Cardiac muscle cell (in vitro differentiated cells and primary cell): ENCODE results near the gene CEACAM19. TPM values are rescaled to one million over a fixed set of nuclear protein-coding genes. Genes with fewer than 3 reads are reported as not detected.
"Not testable (repeated sequence)": the region's sequence is repeated elsewhere in the genome, so short reads cannot be mapped to it uniquely, and the experiment has no call there.

Experiments
- DNase-seq, 2 donors: peaks; one replicate each; pipeline versions ENCODE4 v3.0.0 to v3.0.0-alpha.2; 2010 to 2017; ENCODE audit warnings: low read depth in 1 of 2, low spot score in 1 of 2
- H3K27ac ChIP-seq: fragments of 200-600 bp; sonication (generic); 2 replicates; pipeline ENCODE4 v1.5.1; 2016
- H3K27me3 ChIP-seq: fragments of 200-600 bp; sonication (generic); 2 replicates; pipeline ENCODE4 v1.6.0; 2016; ENCODE audit warnings: control low read depth
- H3K36me3 ChIP-seq: fragments of 200-600 bp; sonication (generic); 2 replicates; pipeline ENCODE4 v1.5.1; 2016; ENCODE audit warnings: control low read depth
- H3K4me1 ChIP-seq: fragments of 200-600 bp; sonication (generic); 2 replicates; pipeline ENCODE4 v1.8.1; 2017; ENCODE audit warnings: low read depth, mild to moderate bottlenecking, mixed run types
- H3K4me3 ChIP-seq: fragments of 200-600 bp; sonication (generic); 2 replicates; pipeline ENCODE4 v1.5.1; 2016; ENCODE audit warnings: mild to moderate bottlenecking
- H3K9me3 ChIP-seq: fragments of 200-600 bp; sonication (generic); 2 replicates; pipeline ENCODE4 v1.5.1; 2017; ENCODE audit warnings: low read depth, mild to moderate bottlenecking, control low read depth
- CTCF ChIP-seq: IDR thresholded peaks from 2 replicates; pipeline ENCODE4 v1.5.1; 2012; ENCODE audit warnings: low read depth, mild to moderate bottlenecking, low read length
- polyA plus RNA-seq: library from polyadenylated mRNA; unstranded; fragments of >200 nt; fragmentation: Nextera tagmentation; extraction: Ambion mirVana; gene quantifications from 2 replicates; pipeline ENCODE4 v1.2.1, GENCODE V29; 2016
- total RNA-seq: library from RNA; depleted of rRNA; stranded (reverse); fragments of >200 nt; gene quantifications from 2 replicates; pipeline ENCODE4 v1.2.3, GENCODE V29; 2016

CEACAM19 gene
- total and polyA plus RNA-seq, 2 experiments from 2014 or later = 4.3 to 8.4 TPM

- TF ChIP-seq CTCF = no peak
- Histone ChIP-seq H3K9me3 (no peaks in the 10 kb centered on the region), H3K27me3 (no peaks in the 10 kb centered on the region), H3K4me3 (no peak overlapping the region), H3K27ac (no peak overlapping the region), H3K36me3 (no peaks in the 10 kb centered on the region), H3K4me1 (no peaks in the 10 kb centered on the region)
- no peak for DNase-seq
These were observed 11.5 kb downstream of the CEACAM19 start for GRCh38 chr19:44682807-44683206.

GRCh38 chr19:44683434-44684210, 12.3 kb downstream of the CEACAM19 start:
- no peak overlapping the region for H3K27ac ChIP-seq
- no peak for TF ChIP-seq CTCF
- no peaks in the 10 kb centered on the region for H3K27me3 ChIP-seq
- H3K4me3 ChIP-seq = no peak overlapping the region
- no peaks in the 10 kb centered on the region for H3K9me3 ChIP-seq
- H3K4me1 ChIP-seq = no peaks in the 10 kb centered on the region
- DNase-seq = no peak
- no peaks in the 10 kb centered on the region for H3K36me3 ChIP-seq

GRCh38 chr19:44684396-44684795, 13.1 kb downstream of the CEACAM19 start:
- H3K4me3 ChIP-seq, H3K9me3 ChIP-seq: not testable (repeated sequence)

GRCh38 chr19:44684892-44685863, 13.9 kb downstream of the CEACAM19 start:
- peak in 1 of 2 donors; percentile 93 for DNase-seq
- no peak for TF ChIP-seq CTCF
- H3K27ac ChIP-seq = peak overlapping the region; percentile 48
- H3K36me3 ChIP-seq = no peaks in the 10 kb centered on the region
- no peaks in the 10 kb centered on the region for H3K4me1 ChIP-seq
- no peak overlapping the region for H3K4me3 ChIP-seq
- H3K27me3 ChIP-seq = no peaks in the 10 kb centered on the region
- H3K9me3 ChIP-seq = no peaks in the 10 kb centered on the region

More at GRCh38 chr19:44684396-44684795, 13.1 kb downstream of the CEACAM19 start:
- not testable (repeated sequence) for H3K36me3 ChIP-seq, H3K4me1 ChIP-seq, DNase-seq, H3K27me3 ChIP-seq, H3K27ac ChIP-seq

- H3K36me3 ChIP-seq = no peaks in the 10 kb centered on the region
These were observed 14.6 kb downstream of the CEACAM19 start for GRCh38 chr19:44685877-44686276.

More at GRCh38 chr19:44685877-44686276, 14.6 kb downstream of the CEACAM19 start:
- no peak for TF ChIP-seq CTCF
- no peaks in the 10 kb centered on the region for H3K4me1 ChIP-seq
- H3K27me3 ChIP-seq = no peaks in the 10 kb centered on the region
- DNase-seq = peak in 1 of 2 donors; percentile 69
- H3K27ac ChIP-seq = no peak overlapping the region
- no peak overlapping the region for H3K4me3 ChIP-seq
- no peaks in the 10 kb centered on the region for H3K9me3 ChIP-seq
